ENCODE results near the gene CCR2. TPM values are rescaled to one million over a fixed set of nuclear protein-coding genes. Genes with fewer than 3 reads are reported as not detected.

Gene CCR2
- total and polyA plus RNA-seq, 2 experiments from 2014 or later: not detected

- no peaks in the 10 kb centered on the region for H3K79me2 ChIP-seq (replicated peaks; ENCODE audit: insufficient read depth)
- Mint-ChIP-seq H3K27me3 (ENCODE audit: insufficient read depth, low read depth, poor library complexity) (peaks cover 4% of the 10 kb centered on the region), H3K9me3 (no peaks in the 10 kb centered on the region; the same call in 2 of the 3 replicates), H3K4me1 (peaks cover 6% of the 10 kb centered on the region; the same call in 2 of the 3 replicates), H3K27ac (no peak overlapping the region), H3K36me3 (ENCODE audit: low read depth) (no peaks in the 10 kb centered on the region), H3K4me3 (no peak overlapping the region)
- no peaks in the 10 kb centered on the region for H4K20me1 ChIP-seq (replicated peaks; ENCODE audit: insufficient read depth)
- H3K36me3 ChIP-seq (ENCODE audit: insufficient read depth): no peaks in the 10 kb centered on the region
- no peak overlapping the region for H2AFZ ChIP-seq
- H3K9me2 ChIP-seq (ENCODE audit: insufficient read depth): peaks cover 12% of the 10 kb centered on the region
- H3K4me1 ChIP-seq (ENCODE audit: insufficient read depth): peaks cover 4% of the 10 kb centered on the region; the same call in 1 of the 2 replicates
- TF ChIP-seq EZH2phosphoT487 (IDR thresholded peaks at IDR 0.05; ENCODE audit: unreplicated experiment) (no peak), CTCF (conservative IDR thresholded peaks at IDR 0.05; ENCODE audit: low read depth in 2 of 2) (no peak), ZNF114 (CRISPR knock-in tag; IDR thresholded peaks at IDR 0.05) (no peak), ZNF331 (CRISPR knock-in tag; IDR thresholded peaks at IDR 0.05; ENCODE audit: low read depth) (no peak), NANOG (IDR thresholded peaks at IDR 0.05; ENCODE audit: borderline replicate concordance) (no peak), CREB1 (CRISPR knock-in tag; IDR thresholded peaks at IDR 0.05; ENCODE audit: low read depth) (no peak), ZNF462 (CRISPR knock-in tag; IDR thresholded peaks at IDR 0.05) (no peak), JUNB (IDR thresholded peaks at IDR 0.05; ENCODE audit: unreplicated experiment) (no peak), STAT1 (IDR thresholded peaks at IDR 0.05; ENCODE audit: unreplicated experiment) (no peak), REST (IDR thresholded peaks at IDR 0.05; ENCODE audit: unreplicated experiment) (no peak), EZH2 (IDR thresholded peaks at IDR 0.05; ENCODE audit: low read depth, unreplicated experiment) (no peak), ETS1 (IDR thresholded peaks at IDR 0.05) (no peak), POLR2AphosphoS5 (IDR thresholded peaks at IDR 0.05; ENCODE audit: low read depth) (no peak)
- DNase-seq (ENCODE audit: low spot score) (no peak), ATAC-seq (no peak)
- no peak overlapping the region for H3K4me2 ChIP-seq
- H3K27ac ChIP-seq (ENCODE audit: low read depth): no peak overlapping the region
- no peaks in the 10 kb centered on the region for H3F3A ChIP-seq (replicated peaks; ENCODE audit: low read depth)
- H3K27me3 ChIP-seq (ENCODE audit: insufficient read depth): no peaks in the 10 kb centered on the region
- H3K4me3 ChIP-seq: no peak overlapping the region
These were observed 567 bp downstream of the CCR2 start for GRCh38 chr3:46354478-46354877.

Measured in GM23338 (cell line).